ENCODE results near the gene NANOS3. TPM values are rescaled to one million over a fixed set of nuclear protein-coding genes. Genes with fewer than 3 reads are reported as not detected.

NANOS3 gene
- total RNA-seq, 1 experiment from 2014 or later, result not detected

- TF ChIP-seq SIN3A (IDR thresholded peaks at IDR 0.05; ENCODE audit: low read depth), result no peak
- no peak for TF ChIP-seq POLR2AphosphoS5 (IDR thresholded peaks at IDR 0.05; ENCODE audit: low read depth, low read length)
- no peak for TF ChIP-seq RAD21 (IDR thresholded peaks at IDR 0.05; ENCODE audit: low read depth)
- no peak for TF ChIP-seq ELF1 (IDR thresholded peaks at IDR 0.05; ENCODE audit: borderline replicate concordance, low read depth)
- no peak for TF ChIP-seq FOSL1 (IDR thresholded peaks at IDR 0.05; ENCODE audit: low read depth)
Observed at GRCh38 chr19:13860679-13861391, 16.1 kb upstream of the NANOS3 start (continued).

- intact Hi-C loops (cut with micrococcal nuclease), result no loop called here
- Histone ChIP-seq H3K9ac (ENCODE audit: low read length) (peak overlapping the region; percentile 73), H3K4me2 (ENCODE audit: low read length) (peak overlapping the region; percentile 83), H4K20me1 (ENCODE audit: insufficient read depth) (no peaks in the 10 kb centered on the region), H3K27me3 (ENCODE audit: insufficient read depth, low read length) (no peaks in the 10 kb centered on the region), H3K4me3 (replicated peaks in 1 of 2; ENCODE audit: low read depth in 1 of 2, low read length in 2 of 2) (peak overlapping the region in 1 of 2 experiments; percentile 55; a peak in 2 of 4 replicates), H3K9me3 (ENCODE audit: control insufficient read depth in 1 of 2, insufficient read depth in 1 of 2, low read depth in 1 of 2, low read length in 2 of 2) (no peaks in the 10 kb centered on the region), H3K79me2 (ENCODE audit: insufficient read depth, low read length) (no peaks in the 10 kb centered on the region), H3K27ac (ENCODE audit: low read depth, low read length) (peak overlapping the region; percentile 83), H2AFZ (ENCODE audit: low read depth, low read length, poor library complexity, severe bottlenecking) (no peak overlapping the region), H3K9me2 (ENCODE audit: insufficient read depth) (no peaks in the 10 kb centered on the region), H3K36me3 (ENCODE audit: control insufficient read depth in 1 of 2, insufficient read depth in 2 of 2, low read length in 2 of 2) (no peaks in the 10 kb centered on the region), H3K4me1 (ENCODE audit: control insufficient read depth in 1 of 2, insufficient read depth in 2 of 2, low read length in 2 of 2) (peaks cover 42 to 70% of the 10 kb centered on the region in 2 experiments)
- TF ChIP-seq MAX (IDR thresholded peaks at IDR 0.05), result no peak
- TF ChIP-seq REST (IDR thresholded peaks at IDR 0.05; ENCODE audit: low read depth), result no peak
- no peak for TF ChIP-seq POLR2AphosphoS5 (IDR thresholded peaks at IDR 0.05; ENCODE audit: low read depth, low read length)
- ATAC-seq (no peak), DNase-seq (ENCODE audit: low read depth, low spot score) (no peak)
- no TSS peak for BruUV-seq (replicated peaks)
- ChIA-PET POLR2A (interaction anchor here (0.6 to 3.8 kb wide), 5 partner anchors 9 to 113 kb away, joined by 3 to 21 read pairs (median 3); a partner anchor contains a TSS), CTCF (interaction anchor here (1.1 to 3.1 kb wide), 9 partner anchors 9 to 264 kb away, joined by 3 to 33 read pairs (median 15); partner anchors contain the start of gene ZSWIM4), RAD21 (ENCODE audit: low non-redundant PET in 1 of 2, low total read pairs in 2 of 2, uncharacterized antibody in 2 of 2, unreplicated experiment in 2 of 2) (interaction anchor here (0.7 to 1.3 kb wide), 4 partner anchors 14 to 73 kb away, joined by 3 read pairs; no protein-coding TSS in a partner anchor)
Observed at GRCh38 chr19:13861392-13861713, 15.6 kb upstream of the NANOS3 start.
